ENCODE measurements around the gene WDPCP.

GRCh38 chr2:63131196-63131595 lies 457.1 kb downstream of the WDPCP start:
- TF ChIP-seq CTCF (IDR thresholded peaks at IDR 0.05) (no peak), POLR2A (IDR thresholded peaks at IDR 0.05) (no peak), EP300 (IDR thresholded peaks at IDR 0.05) (no peak)

Measured in ovary (tissue), 3 donors.